ENCODE measurements around the gene ZMYND11. TPM values are rescaled to one million over a fixed set of nuclear protein-coding genes. Genes with fewer than 3 reads are reported as not detected.

The ZMYND11 gene
- total RNA-seq, 1 donor from 2014 or later, result 82.3 TPM

GRCh38 chr10:266974-267425 is 131.7 kb downstream of the ZMYND11 start:
- no peak for DNase-seq
- no peaks in the 10 kb centered on the region for H3K9me3 ChIP-seq
- no peaks in the 10 kb centered on the region for H3K4me1 ChIP-seq
- no peak overlapping the region for H3K4me3 ChIP-seq
- no peaks in the 10 kb centered on the region for H3K27me3 ChIP-seq
- no peaks in the 10 kb centered on the region for H3K36me3 ChIP-seq
- TF ChIP-seq CTCF (IDR thresholded peaks at IDR 0.05), result no peak
- no peak overlapping the region for H3K27ac ChIP-seq
- no peak for ATAC-seq
- intact Hi-C loops (cut with DNase I), result no loop called here

- H3K4me3 ChIP-seq, result no peak overlapping the region
- no peak for DNase-seq
- no peak overlapping the region for H3K27ac ChIP-seq
- TF ChIP-seq CTCF (IDR thresholded peaks at IDR 0.05), result no peak
- H3K9me3 ChIP-seq, result no peaks in the 10 kb centered on the region
- intact Hi-C loops (cut with DNase I), result no loop called here
- no peaks in the 10 kb centered on the region for H3K4me1 ChIP-seq
- H3K27me3 ChIP-seq, result no peaks in the 10 kb centered on the region
- no peaks in the 10 kb centered on the region for H3K36me3 ChIP-seq
- ATAC-seq, result no peak
Measured at GRCh38 chr10:267705-268104, 132.4 kb downstream of the ZMYND11 start.

GRCh38 chr10:269440-270074 is 134.3 kb downstream of the ZMYND11 start:
- DNase-seq, result no peak
- Histone ChIP-seq H3K27ac (no peak overlapping the region), H3K36me3 (no peaks in the 10 kb centered on the region), H3K27me3 (no peaks in the 10 kb centered on the region), H3K4me1 (no peaks in the 10 kb centered on the region), H3K9me3 (no peaks in the 10 kb centered on the region), H3K4me3 (no peak overlapping the region)
- ATAC-seq, result no peak
- intact Hi-C loops (cut with DNase I), result no loop called here
- TF ChIP-seq CTCF (IDR thresholded peaks at IDR 0.05), result no peak

GRCh38 chr10:271201-271600 is 135.9 kb downstream of the ZMYND11 start:
- TF ChIP-seq CTCF (IDR thresholded peaks at IDR 0.05), result no peak
- DNase-seq, result no peak
- no peak for ATAC-seq
- Histone ChIP-seq H3K9me3 (no peaks in the 10 kb centered on the region), H3K27me3 (no peaks in the 10 kb centered on the region), H3K27ac (no peak overlapping the region), H3K4me1 (no peaks in the 10 kb centered on the region), H3K36me3 (no peaks in the 10 kb centered on the region), H3K4me3 (no peak overlapping the region)
- intact Hi-C loops (cut with DNase I), result no loop called here

- Histone ChIP-seq H3K4me3 (no peak overlapping the region), H3K9me3 (no peaks in the 10 kb centered on the region), H3K27ac (no peak overlapping the region), H3K4me1 (no peaks in the 10 kb centered on the region), H3K36me3 (peaks cover 3% of the 10 kb centered on the region), H3K27me3 (no peaks in the 10 kb centered on the region)
- no peak for DNase-seq
- intact Hi-C loops (cut with DNase I), result no loop called here
- TF ChIP-seq CTCF (IDR thresholded peaks at IDR 0.05), result no peak
- no peak for ATAC-seq
Measured at GRCh38 chr10:271722-272121, 136.5 kb downstream of the ZMYND11 start.

GRCh38 chr10:273088-273487 is 137.8 kb downstream of the ZMYND11 start:
- DNase-seq (no peak), ATAC-seq (no peak)
- H3K9me3 ChIP-seq, result no peaks in the 10 kb centered on the region
- peaks cover 13% of the 10 kb centered on the region for H3K36me3 ChIP-seq
- no peak for TF ChIP-seq CTCF (IDR thresholded peaks at IDR 0.05)
- intact Hi-C loops (cut with DNase I), result no loop called here
- H3K4me3 ChIP-seq, result no peak overlapping the region
- H3K27ac ChIP-seq, result no peak overlapping the region
- no peaks in the 10 kb centered on the region for H3K4me1 ChIP-seq
- no peaks in the 10 kb centered on the region for H3K27me3 ChIP-seq
